T-cell (primary cell): ENCODE data around the gene CEP112. TPM values are rescaled to one million over a fixed set of nuclear protein-coding genes. Genes with fewer than 3 reads are reported as not detected.
"Not testable (repeated sequence)": the region's sequence is repeated elsewhere in the genome, so short reads cannot be mapped to it uniquely, and the experiment has no call there.

Experiments used
- ATAC-seq, 4 experiments: fragments of 200-7000 bp in 3 of 4; fragments of 150-1000 bp in 1 of 4; cut with Tn5 transposase; replicated peaks in 1 of 4; 1 replicate in 3 of 4; 2 replicates in 1 of 4; pipeline ENCODE4 v1.10.0; 2021; ENCODE audit warnings: moderate library complexity in 3 of 4, mild to moderate bottlenecking in 2 of 4, moderate number of reproducible peaks in 1 of 4
- CTCF ChIA-PET, 2 donors: fragments of 300-600 bp; sonication (Branson Sonifier 250); formaldehyde crosslinking; loops; one replicate each; lab custom pipeline; 2022; ENCODE audit warnings: antibody characterized with exemption in 2 of 2; lab: Charles Lee
- POLR2A ChIA-PET, 2 donors: fragments of 300-600 bp; sonication (Branson Sonifier 250); formaldehyde crosslinking; loops; one replicate each; lab custom pipeline; 2022; ENCODE audit warnings: antibody characterized with exemption in 2 of 2; lab: Charles Lee
- DNase-seq, 35 experiments: peaks; one replicate each; pipeline versions ENCODE4 v3.0.0 to v3.0.0-alpha.2; 2013 to 2023
- H3K27ac ChIP-seq: one replicate; pipeline ENCODE4 v1.5.1; 2013; ENCODE audit warnings: low read length
- H3K27me3 ChIP-seq, 2 experiments: replicated peaks in 1 of 2; 1 replicate in 1 of 2; 2 replicates in 1 of 2; pipeline versions ENCODE4 v1.6.1 to v1.7.0; 2013; ENCODE audit warnings: low read length in 1 of 2, mixed read lengths in 1 of 2; ENCODE audit not compliant: control insufficient read depth in 2 of 2, insufficient read depth in 2 of 2; ENCODE audit errors: extremely low read depth in 1 of 2
- H3K36me3 ChIP-seq, 2 donors: 1 replicate in 1 of 2; 2 replicates in 1 of 2; pipeline versions ENCODE4 v1.6.1 to v1.7.0; 2013; ENCODE audit warnings: low read length in 1 of 2; ENCODE audit not compliant: control insufficient read depth in 2 of 2, insufficient read depth in 1 of 2; ENCODE audit errors: extremely low read depth in 1 of 2
- H3K4me1 ChIP-seq, 2 experiments: 1 replicate in 1 of 2; 2 replicates in 1 of 2; pipeline versions ENCODE4 v1.6.1 to v1.7.0; 2013; ENCODE audit warnings: low read length in 2 of 2, mixed read lengths in 1 of 2; ENCODE audit not compliant: insufficient read depth in 2 of 2, control insufficient read depth in 1 of 2; ENCODE audit errors: extremely low read depth in 1 of 2
- H3K4me3 ChIP-seq, 2 donors: 1 replicate in 1 of 2; 2 replicates in 1 of 2; pipeline versions ENCODE4 v1.5.1 to v1.7.0; 2013; ENCODE audit warnings: mild to moderate bottlenecking in 2 of 2, low read length in 1 of 2, moderate library complexity in 1 of 2; ENCODE audit not compliant: control insufficient read depth in 1 of 2; ENCODE audit errors: extremely low read depth in 1 of 2
- H3K9me3 ChIP-seq: 2 replicates; pipeline ENCODE4 v1.7.0; 2013
- H3K27ac Mint-ChIP-seq, 2 donors: one replicate each; pipeline ENCODE4 v1.8.0; 2020 to 2021; ENCODE audit warnings: mild to moderate bottlenecking in 2 of 2, mixed read lengths in 2 of 2
- H3K27me3 Mint-ChIP-seq, 2 donors: one replicate each; pipeline ENCODE4 v1.8.0; 2021 to 2022; ENCODE audit warnings: mixed read lengths in 2 of 2
- H3K36me3 Mint-ChIP-seq: one replicate; pipeline ENCODE4 v1.8.0; 2021; ENCODE audit warnings: mixed read lengths
- H3K4me1 Mint-ChIP-seq, 3 donors: one replicate each; pipeline ENCODE4 v1.8.0; 2020 to 2022; ENCODE audit warnings: mixed read lengths in 3 of 3, mild to moderate bottlenecking in 1 of 3
- H3K4me3 Mint-ChIP-seq, 3 donors: one replicate each; pipeline ENCODE4 v1.8.0; 2020 to 2022; ENCODE audit warnings: mild to moderate bottlenecking in 3 of 3, mixed read lengths in 3 of 3, moderate library complexity in 3 of 3
- H3K9me3 Mint-ChIP-seq, 3 donors: one replicate each; pipeline ENCODE4 v1.8.0; 2020 to 2022; ENCODE audit warnings: mixed read lengths in 3 of 3
- WGBS: methylation state at CpG from one replicate; pipeline ENCODE4 v1.1.5; 2013; ENCODE audit warnings: missing lambda C conversion rate; ENCODE audit not compliant: insufficient coverage; 5-methylcytosine and 5-hydroxymethylcytosine counted together
- total RNA-seq, 35 experiments: library from RNA in 6 of 35; stranded (reverse) in 6 of 35; fragments of 120-200 nt in 1 of 35; gene quantifications; one replicate each; pipeline versions ENCODE4 v1.2.1 to v1.2.4 and lab custom pipeline; 2013 to 2026

CEP112 gene
- total RNA-seq, 5 donors from 2014 or later (not counting 1 experiment from before 2014, with no cell fraction given) = 2.4 to 4.9 (median 4.5) TPM

DNA sequence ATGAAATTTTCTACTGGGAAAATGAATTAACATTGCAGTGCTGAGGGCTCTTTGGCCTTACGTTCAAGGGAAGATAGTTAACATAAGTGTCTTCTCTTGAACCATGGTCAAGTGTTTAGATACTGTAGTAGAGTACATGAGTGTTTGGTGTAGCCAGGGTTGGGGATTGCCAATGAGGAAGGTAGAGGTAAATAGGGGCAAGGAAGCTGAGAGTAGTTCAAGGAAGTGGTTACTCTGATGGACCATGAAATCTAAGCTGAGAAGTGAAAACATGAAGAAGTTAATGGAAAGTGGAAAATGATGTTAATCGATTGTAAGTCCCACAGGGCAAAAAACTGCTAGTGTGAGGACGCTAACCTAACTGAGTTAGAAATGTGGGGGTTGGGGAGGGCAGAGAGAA, 380.9 kb downstream of the CEP112 start:
- Mint-ChIP-seq H3K4me3 (no peak overlapping the region), H3K9me3 (peaks cover 13 to 26% (median 16%) of the 10 kb centered on the region in 3 donors), H3K27ac (no peak overlapping the region), H3K4me1 (peaks cover 0 to 5% (median 0%) of the 10 kb centered on the region in 3 donors), H3K27me3 (peaks cover 6 to 31% of the 10 kb centered on the region in 2 donors), H3K36me3 (peaks cover 22% of the 10 kb centered on the region)
- no peaks in the 10 kb centered on the region for H3K4me1 ChIP-seq
- 60% methylated on average over 3 of the region's 3 CpGs for WGBS
- H3K9me3 ChIP-seq = no peaks in the 10 kb centered on the region
- POLR2A ChIA-PET = no interaction called here
- H3K4me3 ChIP-seq = no peak overlapping the region
- H3K36me3 ChIP-seq = no peaks in the 10 kb centered on the region
- H3K27ac ChIP-seq = no peak overlapping the region
- DNase-seq (no peak), ATAC-seq (no peak)
- peaks cover 0 to 3% of the 10 kb centered on the region in 2 experiments for H3K27me3 ChIP-seq
- CTCF ChIA-PET = no interaction called here

DNA sequence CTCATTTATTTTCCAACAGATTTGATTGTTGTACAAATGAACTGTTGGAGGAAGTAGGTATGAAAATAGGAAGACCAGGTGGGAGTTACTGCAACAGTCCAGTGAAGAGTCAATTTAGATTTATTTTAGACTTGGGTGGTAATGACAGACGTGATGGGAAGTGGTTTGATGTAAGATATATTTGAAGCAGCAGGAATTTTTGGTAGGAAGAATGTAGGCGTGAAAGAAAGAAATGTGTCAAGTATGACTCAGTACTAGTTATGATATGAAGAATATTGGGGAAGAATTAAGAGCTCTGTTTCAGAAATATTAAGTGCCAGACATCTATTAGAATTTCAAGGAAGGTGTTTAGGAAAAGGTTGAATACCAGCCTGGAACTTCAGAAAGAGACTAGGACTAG, 382.6 kb downstream of the CEP112 start:
- DNase-seq (no peak), ATAC-seq (no peak)
- POLR2A ChIA-PET = no interaction called here
- Mint-ChIP-seq H3K27me3 (peaks cover 8 to 29% of the 10 kb centered on the region in 2 donors), H3K9me3 (peaks cover 13 to 26% (median 16%) of the 10 kb centered on the region in 3 donors), H3K4me3 (no peak overlapping the region), H3K27ac (no peak overlapping the region), H3K4me1 (peaks cover 0 to 5% (median 0%) of the 10 kb centered on the region in 3 donors), H3K36me3 (peaks cover 24% of the 10 kb centered on the region)
- 19% methylated on average over 2 of the region's 2 CpGs for WGBS
- Histone ChIP-seq H3K27ac (no peak overlapping the region), H3K36me3 (no peaks in the 10 kb centered on the region), H3K27me3 (peaks cover 0 to 3% of the 10 kb centered on the region in 2 experiments), H3K4me3 (no peak overlapping the region), H3K4me1 (no peaks in the 10 kb centered on the region), H3K9me3 (no peaks in the 10 kb centered on the region)
- CTCF ChIA-PET = no interaction called here

DNA sequence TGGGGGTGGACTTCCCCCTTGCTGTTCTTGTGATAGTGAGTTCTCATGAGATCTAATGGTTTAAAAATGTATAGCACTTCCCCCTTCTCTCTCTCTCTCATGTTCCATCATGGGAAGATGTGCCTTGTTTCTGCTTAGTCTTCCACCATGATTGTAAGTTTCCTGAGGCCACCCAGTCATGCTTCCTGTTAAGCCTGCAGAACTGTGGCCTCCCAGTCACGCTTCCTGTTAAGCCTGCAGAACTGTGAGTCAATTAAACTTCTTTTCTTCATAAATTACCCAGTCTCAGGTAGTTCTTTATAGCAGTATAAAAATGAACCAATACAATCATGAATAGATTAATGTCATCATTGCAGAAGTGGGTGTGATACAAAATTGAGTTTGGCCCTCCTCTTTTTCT, 383.4 kb downstream of the CEP112 start:
- H3K27ac ChIP-seq, H3K9me3 ChIP-seq, CTCF ChIA-PET, ATAC-seq, H3K27ac Mint-ChIP-seq, H3K4me3 ChIP-seq, H3K4me1 ChIP-seq, H3K4me1 Mint-ChIP-seq, H3K27me3 ChIP-seq, H3K4me3 Mint-ChIP-seq, H3K36me3 ChIP-seq, POLR2A ChIA-PET, DNase-seq: not testable (repeated sequence)
- Mint-ChIP-seq H3K36me3 (peaks cover 24% of the 10 kb centered on the region), H3K27me3 (peaks cover 8 to 26% of the 10 kb centered on the region in 2 donors), H3K9me3 (peaks cover 13 to 26% (median 16%) of the 10 kb centered on the region in 3 donors)
- no CpG with 5 or more reads among the region's 1 CpG for WGBS

GRCh38 chr17:65807361-65807760, 384.6 kb downstream of the CEP112 start:
- H3K27ac ChIP-seq = no peak overlapping the region
- ATAC-seq = no peak

GRCh38 chr17:65801513-65801912, 390.4 kb downstream of the CEP112 start:
- CTCF ChIA-PET = no interaction called here

More at GRCh38 chr17:65807361-65807760, 384.6 kb downstream of the CEP112 start:
- peaks cover 8 to 20% of the 10 kb centered on the region in 2 donors for H3K27me3 Mint-ChIP-seq
- no peak overlapping the region for H3K4me3 Mint-ChIP-seq
- no peak overlapping the region for H3K27ac Mint-ChIP-seq
- Histone ChIP-seq H3K27me3 (peaks cover 0 to 3% of the 10 kb centered on the region in 2 experiments), H3K4me3 (no peak overlapping the region), H3K36me3 (no peaks in the 10 kb centered on the region), H3K4me1 (no peaks in the 10 kb centered on the region), H3K9me3 (no peaks in the 10 kb centered on the region)
- no peak for DNase-seq
- H3K9me3 Mint-ChIP-seq = peaks cover 21 to 33% (median 22%) of the 10 kb centered on the region in 3 donors
- ChIA-PET CTCF (no interaction called here), POLR2A (no interaction called here)
- H3K4me1 Mint-ChIP-seq = peaks cover 0 to 5% (median 0%) of the 10 kb centered on the region in 3 donors
- H3K36me3 Mint-ChIP-seq = peaks cover 27% of the 10 kb centered on the region

DNA sequence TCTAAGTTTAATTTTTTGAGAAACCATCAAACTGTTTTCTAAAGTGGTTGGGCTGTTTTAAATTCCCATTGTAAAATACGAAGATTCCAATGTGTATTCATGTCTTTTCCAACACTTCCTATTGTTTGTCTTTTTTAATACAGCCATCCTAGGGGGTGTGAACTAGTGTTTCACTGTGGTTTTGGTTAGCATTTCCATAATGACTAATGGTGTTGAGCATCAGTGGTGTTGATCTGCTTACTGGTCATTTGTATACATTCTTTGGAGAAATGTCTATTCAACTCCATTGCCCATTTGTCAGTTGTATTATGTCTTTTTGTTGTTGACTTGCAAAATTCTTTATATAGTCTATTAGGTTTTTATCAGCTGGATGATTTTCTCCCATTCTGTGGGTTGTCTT, 391.3 kb downstream of the CEP112 start:
- Histone ChIP-seq H3K36me3 (no peaks in the 10 kb centered on the region), H3K4me1 (peaks cover 0 to 2% of the 10 kb centered on the region in 2 experiments), H3K9me3 (no peaks in the 10 kb centered on the region), H3K27me3 (no peaks in the 10 kb centered on the region), H3K27ac (no peak overlapping the region), H3K4me3 (no peak overlapping the region)
- peaks cover 8% of the 10 kb centered on the region for H3K36me3 Mint-ChIP-seq
- CTCF ChIA-PET = no interaction called here
- POLR2A ChIA-PET = no interaction called here
- ATAC-seq = no peak
- peaks cover 8 to 19% (median 15%) of the 10 kb centered on the region in 3 donors for H3K9me3 Mint-ChIP-seq
- no CpG with 5 or more reads among the region's 1 CpG for WGBS
- no peak for DNase-seq
- no peak overlapping the region for H3K27ac Mint-ChIP-seq
- no peak overlapping the region for H3K4me3 Mint-ChIP-seq
- no peaks in the 10 kb centered on the region for H3K4me1 Mint-ChIP-seq
- peaks cover 2 to 4% of the 10 kb centered on the region in 2 donors for H3K27me3 Mint-ChIP-seq

More at GRCh38 chr17:65801513-65801912, 390.4 kb downstream of the CEP112 start:
- WGBS = no CpG with 5 or more reads among the region's 2 CpGs
- H3K27ac Mint-ChIP-seq = no peak overlapping the region
- POLR2A ChIA-PET = no interaction called here
- Histone ChIP-seq H3K27me3 (no peaks in the 10 kb centered on the region), H3K27ac (no peak overlapping the region), H3K4me1 (peaks cover 0 to 2% of the 10 kb centered on the region in 2 experiments), H3K4me3 (no peak overlapping the region), H3K36me3 (no peaks in the 10 kb centered on the region), H3K9me3 (no peaks in the 10 kb centered on the region)
- DNase-seq (no peak), ATAC-seq (no peak)
- peaks cover 2 to 9% of the 10 kb centered on the region in 2 donors for H3K27me3 Mint-ChIP-seq
- H3K36me3 Mint-ChIP-seq = peaks cover 11% of the 10 kb centered on the region
- H3K4me1 Mint-ChIP-seq = no peaks in the 10 kb centered on the region
- peaks cover 8 to 19% (median 16%) of the 10 kb centered on the region in 3 donors for H3K9me3 Mint-ChIP-seq
- no peak overlapping the region for H3K4me3 Mint-ChIP-seq

- peaks cover 8% of the 10 kb centered on the region for H3K36me3 Mint-ChIP-seq
- H3K27ac ChIP-seq = no peak overlapping the region
- H3K9me3 Mint-ChIP-seq = peaks cover 8 to 19% (median 15%) of the 10 kb centered on the region in 3 donors
- WGBS = no CpG with 5 or more reads among the region's 1 CpG
- H3K4me1 ChIP-seq = peaks cover 0 to 2% of the 10 kb centered on the region in 2 experiments
- H3K27ac Mint-ChIP-seq = no peak overlapping the region
- ChIA-PET CTCF (no interaction called here), POLR2A (no interaction called here)
- H3K4me3 Mint-ChIP-seq = no peak overlapping the region
- no peak overlapping the region for H3K4me3 ChIP-seq
- no peak for ATAC-seq
- H3K27me3 Mint-ChIP-seq = no peaks in the 10 kb centered on the region
- DNase-seq = no peak
- H3K9me3 ChIP-seq = no peaks in the 10 kb centered on the region
- no peaks in the 10 kb centered on the region for H3K4me1 Mint-ChIP-seq
- H3K27me3 ChIP-seq = no peaks in the 10 kb centered on the region
- H3K36me3 ChIP-seq = no peaks in the 10 kb centered on the region
These were observed 392.1 kb downstream of the CEP112 start for GRCh38 chr17:65799869-65800268.
